Right atrium auricular region (tissue), 2 donors: Measurements from ENCODE around the gene SAPCD2. TPM values are rescaled to one million over a fixed set of nuclear protein-coding genes. Genes with fewer than 3 reads are reported as not detected.

Experiments used
- DNase-seq: peaks from one replicate; pipeline ENCODE4 v3.0.0-alpha.2; 2019; ENCODE audit warnings: low spot score
- H3K27ac ChIP-seq, 2 donors: fragments of 200-600 bp; sonication (generic); 1 replicate in 1 of 2; 2 replicates in 1 of 2; pipeline ENCODE4 v1.5.1; 2016 to 2019
- H3K27me3 ChIP-seq, 2 donors: fragments of 200-600 bp; sonication (generic); one replicate each; pipeline versions ENCODE4 v1.5.1 to v1.6.0; 2017 to 2019
- H3K36me3 ChIP-seq: fragments of 200-600 bp; sonication (generic); one replicate; pipeline ENCODE4 v1.5.1; 2016
- H3K4me1 ChIP-seq, 2 donors: fragments of 200-600 bp; sonication (generic); one replicate each; pipeline versions ENCODE4 v1.5.1 to v1.6.0; 2017 to 2019
- H3K4me3 ChIP-seq, 2 donors: fragments of 200-600 bp; sonication (generic); 1 replicate in 1 of 2; 2 replicates in 1 of 2; pipeline ENCODE4 v1.5.1; 2017 to 2019; ENCODE audit warnings: mild to moderate bottlenecking in 1 of 2, moderate library complexity in 1 of 2
- H3K9me3 ChIP-seq, 2 donors: fragments of 200-600 bp; sonication (generic); one replicate each; pipeline ENCODE4 v1.5.1; 2019
- CTCF ChIP-seq, 2 donors: fragments of 200-600 bp; sonication (generic); IDR thresholded peaks; one replicate each; pipeline ENCODE4 v1.5.1; 2019; ENCODE audit warnings: antibody characterized with exemption in 2 of 2
- total RNA-seq, 2 donors: library from RNA; depleted of rRNA; stranded (reverse); fragments of >200 nt; gene quantifications; one replicate each; pipeline ENCODE4 v1.1.0, GENCODE V29; 2016

SAPCD2 gene
- total RNA-seq, 2 donors from 2014 or later, result 0.12 to 0.63 TPM

GRCh38 chr9:137021568-137021978 is 48.8 kb downstream of the SAPCD2 start:
- no peak for TF ChIP-seq CTCF (IDR thresholded peaks at IDR 0.05)
- peaks cover 0 to 3% of the 10 kb centered on the region in 2 donors for H3K4me1 ChIP-seq
- H3K27me3 ChIP-seq, result no peaks in the 10 kb centered on the region
- no peaks in the 10 kb centered on the region for H3K9me3 ChIP-seq
- no peak overlapping the region for H3K27ac ChIP-seq
- H3K4me3 ChIP-seq, result no peak overlapping the region
- H3K36me3 ChIP-seq, result peaks cover 13% of the 10 kb centered on the region
- no peak for DNase-seq

- H3K27me3 ChIP-seq, result no peaks in the 10 kb centered on the region
- H3K27ac ChIP-seq, result no peak overlapping the region
- H3K4me3 ChIP-seq, result no peak overlapping the region
- TF ChIP-seq CTCF (IDR thresholded peaks at IDR 0.05), result no peak
- no peaks in the 10 kb centered on the region for H3K9me3 ChIP-seq
- peaks cover 20% of the 10 kb centered on the region for H3K36me3 ChIP-seq
- H3K4me1 ChIP-seq, result no peaks in the 10 kb centered on the region
- no peak for DNase-seq
Measured at GRCh38 chr9:137020771-137021567, 49.4 kb downstream of the SAPCD2 start.

GRCh38 chr9:137019891-137020683 is 50.3 kb downstream of the SAPCD2 start:
- no peaks in the 10 kb centered on the region for H3K4me1 ChIP-seq
- DNase-seq, result no peak
- no peak overlapping the region for H3K27ac ChIP-seq
- no peak overlapping the region for H3K4me3 ChIP-seq
- no peaks in the 10 kb centered on the region for H3K27me3 ChIP-seq
- H3K9me3 ChIP-seq, result no peaks in the 10 kb centered on the region
- H3K36me3 ChIP-seq, result peaks cover 28% of the 10 kb centered on the region
- no peak for TF ChIP-seq CTCF (IDR thresholded peaks at IDR 0.05)

GRCh38 chr9:137018761-137019559 is 51.4 kb downstream of the SAPCD2 start:
- Histone ChIP-seq H3K9me3 (no peaks in the 10 kb centered on the region), H3K4me1 (no peaks in the 10 kb centered on the region), H3K4me3 (no peak overlapping the region), H3K27ac (no peak overlapping the region), H3K36me3 (peaks cover 29% of the 10 kb centered on the region), H3K27me3 (no peaks in the 10 kb centered on the region)
- no peak for DNase-seq
- TF ChIP-seq CTCF (IDR thresholded peaks at IDR 0.05), result no peak

GRCh38 chr9:137017791-137018497 is 52.4 kb downstream of the SAPCD2 start:
- no peaks in the 10 kb centered on the region for H3K9me3 ChIP-seq
- H3K4me1 ChIP-seq, result no peaks in the 10 kb centered on the region
- H3K36me3 ChIP-seq, result peaks cover 29% of the 10 kb centered on the region
- H3K27ac ChIP-seq, result no peak overlapping the region
- DNase-seq, result no peak
- H3K27me3 ChIP-seq, result no peaks in the 10 kb centered on the region
- no peak overlapping the region for H3K4me3 ChIP-seq
- no peak for TF ChIP-seq CTCF (IDR thresholded peaks at IDR 0.05)
